ENCODE results near the gene FBXW8.

FBXW8 gene

GRCh38 chr12:116887244-116887643, 23.5 kb upstream of the FBXW8 start:
- no peak for DNase-seq (ENCODE audit: low read depth)

GRCh38 chr12:116887897-116888296, 22.9 kb upstream of the FBXW8 start:
- DNase-seq (ENCODE audit: low read depth): no peak

GRCh38 chr12:116890330-116890729, 20.4 kb upstream of the FBXW8 start:
- DNase-seq (ENCODE audit: low read depth): no peak

DNA sequence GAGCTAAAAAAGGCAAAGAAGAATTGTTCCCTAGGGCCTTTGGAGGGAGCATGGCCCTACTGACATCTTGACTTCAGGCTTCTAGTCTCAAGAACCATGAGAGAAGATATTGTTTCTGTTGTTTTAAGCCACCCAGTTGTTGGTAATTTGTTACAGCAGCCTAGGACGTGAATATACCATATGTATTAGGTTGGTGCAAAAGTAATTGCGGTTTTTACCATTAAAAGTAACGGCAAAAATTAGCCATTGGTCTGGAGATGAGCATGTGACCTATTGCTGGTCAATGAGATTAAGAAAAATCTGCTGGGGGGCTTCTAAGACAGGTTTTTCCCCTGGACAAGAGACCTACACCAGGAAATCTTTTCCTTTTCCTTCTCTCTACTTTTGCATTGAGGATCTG, 19.7 kb upstream of the FBXW8 start:
- no peak for DNase-seq (ENCODE audit: low read depth)

DNA sequence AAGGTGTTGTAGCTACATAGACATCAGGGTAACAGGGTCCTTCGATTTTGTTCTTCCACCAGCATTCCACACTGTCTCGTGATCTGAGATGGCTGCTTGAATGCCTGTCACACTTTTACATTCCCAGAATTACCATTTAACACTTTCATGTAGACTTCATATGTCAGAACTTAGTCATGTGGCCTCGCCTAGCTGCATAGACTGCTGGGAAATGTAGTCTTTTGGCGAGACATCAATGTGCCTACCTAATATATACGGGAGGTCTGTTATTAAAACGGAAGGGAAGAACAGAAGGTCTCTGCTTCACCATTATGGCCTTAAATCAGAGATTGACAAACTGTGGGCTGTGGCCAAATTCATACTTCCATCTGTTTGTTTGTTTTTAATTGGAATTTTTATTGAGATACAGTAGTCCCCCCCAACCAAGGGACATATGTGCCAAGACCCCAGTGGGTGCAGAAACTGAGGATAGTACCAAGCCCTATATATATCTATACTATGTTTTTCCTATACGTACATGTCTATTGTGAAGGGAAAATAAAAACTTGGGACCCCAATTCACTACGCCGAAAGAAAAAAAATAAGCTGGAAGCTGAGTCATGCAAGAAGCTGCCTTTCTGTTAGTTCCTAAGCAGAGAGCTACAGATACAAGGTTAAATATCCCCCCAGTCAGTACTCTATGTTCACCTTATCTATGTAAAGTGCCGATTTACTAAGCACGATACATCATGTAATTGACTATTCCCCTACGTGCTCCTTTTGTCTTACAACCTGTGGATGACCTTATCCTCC, 18.2 kb upstream of the FBXW8 start:
- no peak for DNase-seq (ENCODE audit: low read depth)

DNA sequence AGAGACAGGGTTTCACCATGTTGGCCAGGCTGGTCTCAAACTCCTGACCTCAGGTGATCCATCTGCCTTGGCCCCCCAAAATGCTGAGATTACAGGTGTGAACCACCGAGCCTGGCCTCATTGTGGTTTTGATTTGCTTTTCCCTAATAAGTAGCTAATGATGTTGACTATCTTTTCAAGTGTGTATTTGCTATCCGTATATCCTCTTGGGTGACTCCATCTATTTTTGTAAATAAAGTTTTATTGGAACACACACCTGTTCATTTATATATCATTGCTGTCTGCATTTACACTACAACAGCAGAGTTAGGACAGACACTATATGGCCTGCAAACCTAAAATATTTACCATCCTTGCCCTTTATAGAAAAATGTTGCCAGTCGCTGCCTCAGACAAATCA, 15.8 kb upstream of the FBXW8 start:
- DNase-seq (ENCODE audit: low read depth): no peak

GRCh38 chr12:116896411-116896924, 14.3 kb upstream of the FBXW8 start:
- DNase-seq (ENCODE audit: low read depth): no peak

GRCh38 chr12:116897476-116897875, 13.3 kb upstream of the FBXW8 start:
- DNase-seq (ENCODE audit: low read depth): no peak

GRCh38 chr12:116898669-116899068, 12.1 kb upstream of the FBXW8 start:
- no peak for DNase-seq (ENCODE audit: low read depth)

DNA sequence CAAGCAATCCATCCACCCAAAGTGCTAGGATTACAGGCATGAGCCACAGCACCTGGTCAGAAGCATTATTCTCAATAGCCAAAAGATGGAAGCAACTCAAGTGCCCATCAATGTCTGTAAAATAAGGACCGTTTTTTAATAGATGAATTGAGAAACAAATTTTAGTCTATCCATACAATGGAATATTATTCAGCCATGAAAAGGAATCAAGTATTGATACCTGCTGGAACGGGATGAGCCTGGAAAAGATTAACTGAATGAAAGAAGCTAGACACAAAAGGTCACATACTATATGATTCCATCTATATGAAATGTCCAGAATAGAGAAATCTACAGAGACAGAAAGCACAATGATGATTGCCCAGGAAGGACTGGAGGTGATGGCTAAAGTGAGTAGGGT, 9.1 kb upstream of the FBXW8 start:
- DNase-seq (ENCODE audit: low read depth): no peak

- no peak for DNase-seq (ENCODE audit: low read depth)
These were observed 6.9 kb upstream of the FBXW8 start for GRCh38 chr12:116903818-116904217.

- no peak for DNase-seq (ENCODE audit: low read depth)
These were observed 4.5 kb upstream of the FBXW8 start for GRCh38 chr12:116906285-116906684.

- no peak for DNase-seq (ENCODE audit: low read depth)
These were observed 488 bp upstream of the FBXW8 start for GRCh38 chr12:116910280-116910644.

GRCh38 chr12:116915326-116915725, 4.6 kb downstream of the FBXW8 start:
- DNase-seq (ENCODE audit: low read depth): no peak

DNA sequence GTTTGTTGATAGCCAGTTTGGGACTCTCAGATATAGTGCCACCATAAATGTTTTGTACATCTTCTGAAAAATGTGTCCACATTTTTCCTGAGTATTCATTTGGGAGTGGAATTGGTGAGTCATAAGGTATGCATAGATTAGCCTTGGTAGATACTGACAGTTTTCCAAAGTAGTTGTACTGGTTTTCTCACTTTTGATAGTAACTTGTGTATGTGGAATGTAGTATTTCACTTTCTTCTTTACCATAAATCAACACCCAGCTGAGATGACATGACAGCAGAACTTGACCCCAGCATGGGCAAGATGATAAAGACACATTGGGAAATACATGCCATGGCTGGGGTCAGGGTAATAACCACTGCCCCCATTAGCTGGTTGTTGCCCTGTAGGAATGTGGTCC, 5.4 kb downstream of the FBXW8 start:
- DNase-seq (ENCODE audit: low read depth): no peak

GRCh38 chr12:116916714-116917114, 6.0 kb downstream of the FBXW8 start:
- peak; percentile 69 for DNase-seq (ENCODE audit: low read depth)

DNA sequence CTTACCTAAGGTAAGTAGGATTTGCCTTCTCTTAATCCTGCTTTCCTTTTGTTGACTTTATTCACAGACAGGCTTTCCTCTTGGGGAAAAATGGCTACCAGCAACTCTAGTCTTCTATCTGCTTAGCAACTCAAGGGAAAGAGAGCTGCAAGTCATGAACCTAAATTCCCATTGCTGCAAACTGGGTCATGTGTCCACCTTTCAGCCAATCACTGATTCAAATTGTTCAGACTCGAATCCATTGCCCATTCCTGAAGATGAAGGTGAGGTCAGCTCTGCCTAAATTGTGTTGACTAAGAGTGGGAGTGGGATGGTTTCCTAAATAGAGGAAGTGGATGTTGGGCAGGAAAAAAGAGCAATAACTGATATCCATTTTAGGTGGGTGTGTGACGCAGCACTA, 7.7 kb downstream of the FBXW8 start:
- no peak for DNase-seq (ENCODE audit: low read depth)

DNA sequence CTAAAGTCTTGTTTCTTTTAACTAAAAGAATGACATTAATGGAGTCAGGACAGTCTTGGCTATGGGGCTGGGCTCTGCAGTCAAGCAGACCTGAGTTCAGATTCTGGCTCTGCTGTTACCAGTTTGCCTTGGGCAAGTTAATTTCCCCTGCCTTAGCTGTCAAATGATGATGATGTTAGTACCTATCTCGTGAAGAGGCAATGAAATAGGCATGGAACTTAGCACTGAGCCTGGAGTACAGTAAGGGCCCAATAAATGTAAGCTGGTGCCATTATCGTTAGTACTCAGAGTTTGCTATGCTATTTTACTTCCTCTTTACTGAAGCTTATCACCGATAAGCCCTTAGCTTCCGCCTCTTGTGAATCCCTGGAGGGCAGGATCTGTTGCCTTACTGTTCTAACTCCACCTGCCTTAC, 8.5 kb downstream of the FBXW8 start:
- DNase-seq (ENCODE audit: low read depth): no peak

GRCh38 chr12:116919706-116920485, 9.1 kb downstream of the FBXW8 start:
- no peak for DNase-seq (ENCODE audit: low read depth)

- no peak for DNase-seq (ENCODE audit: low read depth)
These were observed 10.2 kb downstream of the FBXW8 start for GRCh38 chr12:116920939-116921338.

DNA sequence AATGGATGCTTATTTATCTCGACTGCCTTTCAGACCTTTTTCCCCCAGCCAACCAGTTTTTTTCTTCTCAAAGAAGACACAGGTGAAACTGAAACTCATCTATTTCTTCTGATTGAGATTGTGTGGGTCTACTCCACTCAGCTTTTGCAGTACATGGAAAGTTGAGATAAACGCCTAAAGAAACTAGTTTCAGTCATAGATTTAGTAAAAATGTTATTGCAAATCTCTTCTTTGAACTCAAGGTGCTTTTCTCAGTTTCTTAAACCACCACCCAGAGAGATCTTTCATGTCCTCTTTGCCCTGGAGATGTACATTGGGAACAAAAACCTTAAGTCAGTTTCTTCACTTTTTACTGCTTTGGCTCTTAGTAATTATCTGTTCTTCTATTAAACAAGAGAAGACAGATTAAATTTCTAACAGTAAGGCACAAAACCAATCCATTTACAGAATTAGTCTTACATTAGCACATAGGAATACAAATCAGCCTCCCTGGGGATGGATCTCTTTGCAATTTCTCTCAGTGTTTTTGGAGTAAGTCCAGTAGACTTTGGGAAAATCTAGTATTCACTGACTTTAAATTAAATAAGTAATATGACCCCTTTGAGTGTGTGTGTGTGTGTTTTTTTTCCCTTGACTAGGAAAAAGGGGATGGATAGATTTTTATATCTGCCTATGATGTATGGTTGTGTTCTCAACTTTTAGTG, 11.6 kb downstream of the FBXW8 start:
- peak; percentile 65 for DNase-seq (ENCODE audit: low read depth)

DNA sequence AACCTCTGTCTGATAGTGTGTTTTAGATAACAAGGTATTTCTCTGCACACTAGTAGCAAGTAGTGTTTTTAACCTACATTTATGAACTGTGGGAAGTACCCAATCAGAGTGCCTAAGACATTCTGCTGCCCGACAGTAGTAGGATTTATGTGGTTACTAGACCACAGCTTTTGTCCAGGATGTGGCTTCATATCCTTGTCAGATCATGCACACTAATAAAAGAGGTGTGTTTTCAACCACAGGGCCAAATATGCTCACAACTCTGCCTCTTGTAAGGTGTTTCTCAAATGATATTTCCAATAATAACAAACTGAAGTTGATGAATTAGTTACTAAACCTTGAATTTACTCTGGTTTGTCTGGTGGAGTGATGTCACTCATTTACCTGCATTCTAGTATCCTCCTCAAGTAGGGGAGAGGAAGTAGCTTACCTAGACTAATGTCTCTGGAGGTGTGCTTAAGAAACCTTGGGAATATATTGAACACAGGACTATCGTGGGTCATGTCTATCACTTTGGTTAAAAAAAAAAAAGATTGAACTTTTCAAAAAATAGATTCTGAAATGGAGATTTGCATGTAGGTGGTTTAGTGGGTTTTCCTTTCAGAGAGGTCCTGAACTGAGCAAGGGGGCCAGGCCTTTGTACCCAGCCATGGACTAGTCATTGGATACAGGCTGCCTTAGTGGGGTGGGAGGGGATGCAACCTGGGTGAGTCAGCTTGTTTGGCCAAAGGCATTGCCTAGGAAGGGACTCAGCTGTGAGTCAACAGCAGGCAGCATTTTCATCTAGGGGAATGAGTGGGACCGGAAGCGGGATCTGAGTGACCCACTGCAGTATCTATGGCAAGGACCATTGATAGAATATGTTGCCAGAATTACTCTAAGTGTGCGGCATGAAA, 14.1 kb downstream of the FBXW8 start:
- DNase-seq (ENCODE audit: low read depth): peak; percentile 23

Data from fibroblast of the conjunctiva (primary cell).